ENCODE measurements around the gene DCHS1. TPM values are rescaled to one million over a fixed set of nuclear protein-coding genes. Genes with fewer than 3 reads are reported as not detected.
"Not testable (repeated sequence)": the region's sequence is repeated elsewhere in the genome, so short reads cannot be mapped to it uniquely, and the experiment has no call there.

The DCHS1 gene
- total and polyA plus RNA-seq, 3 experiments from 2014 or later: 0.89 to 1.5 (median 0.96) TPM

- H3K27me3 ChIP-seq (ENCODE audit: insufficient read depth, low read length, poor library complexity, severe bottlenecking); H3K27me3 Mint-ChIP-seq; H3K4me3 ChIP-seq (ENCODE audit: low read length); H3K4me3 Mint-ChIP-seq; H3K9me3 Mint-ChIP-seq; POLR2A ChIA-PET; H3K9me3 ChIP-seq (ENCODE audit: low read length); CTCF ChIA-PET; DNase-seq; H3K27ac ChIP-seq (ENCODE audit: low read depth, low read length); H3K36me3 ChIP-seq (ENCODE audit: insufficient read depth, low read length); H3K36me3 Mint-ChIP-seq: not testable (repeated sequence)
- H3K4me1 ChIP-seq (ENCODE audit: insufficient read depth, low read length): peaks cover 16% of the 10 kb centered on the region
- H3K4me1 Mint-ChIP-seq: peaks cover 20 to 27% (median 26%) of the 10 kb centered on the region in 3 donors
- H3K27ac Mint-ChIP-seq: peak overlapping the region in 2 of 8 donors; percentile 7 to 40
Observed at GRCh38 chr11:6690431-6691132, 35.0 kb upstream of the DCHS1 start.

- peaks cover 0 to 2% of the 10 kb centered on the region in 2 donors for H3K27me3 Mint-ChIP-seq
- peaks cover 6% of the 10 kb centered on the region for H3K4me1 ChIP-seq (ENCODE audit: insufficient read depth, low read length)
- H3K36me3 ChIP-seq (ENCODE audit: insufficient read depth, low read length): no peaks in the 10 kb centered on the region
Observed at GRCh38 chr11:6687876-6688275, 32.3 kb upstream of the DCHS1 start.

GRCh38 chr11:6686006-6686405 lies 30.4 kb upstream of the DCHS1 start:
- Mint-ChIP-seq H3K27ac (peak overlapping the region in 2 of 8 donors; percentile 61 to 75), H3K27me3 (peaks cover 0 to 2% of the 10 kb centered on the region in 2 donors), H3K4me3 (peak overlapping the region in 1 of 7 donors; percentile 57), H3K9me3 (peaks cover 0 to 1% (median 0%) of the 10 kb centered on the region in 5 donors), H3K36me3 (peaks cover 2 to 22% (median 3%) of the 10 kb centered on the region in 3 donors), H3K4me1 (peaks cover 21 to 29% (median 25%) of the 10 kb centered on the region in 3 donors)
- CTCF ChIA-PET: interaction anchor here (1.0 kb wide), 1 partner anchor 29 kb away, joined by 3 read pairs; no protein-coding TSS in a partner anchor
- Histone ChIP-seq H3K27ac (ENCODE audit: low read depth, low read length) (no peak overlapping the region), H3K4me3 (ENCODE audit: low read length) (no peak overlapping the region), H3K27me3 (ENCODE audit: insufficient read depth, low read length, poor library complexity, severe bottlenecking) (no peaks in the 10 kb centered on the region), H3K9me3 (ENCODE audit: low read length) (no peaks in the 10 kb centered on the region), H3K4me1 (ENCODE audit: insufficient read depth, low read length) (peaks cover 16% of the 10 kb centered on the region), H3K36me3 (ENCODE audit: insufficient read depth, low read length) (peaks cover under 1% of the 10 kb centered on the region)
- POLR2A ChIA-PET: no interaction called here
- no peak for DNase-seq

More at GRCh38 chr11:6687876-6688275, 32.3 kb upstream of the DCHS1 start:
- Mint-ChIP-seq H3K9me3 (peaks cover 0 to 1% (median 0%) of the 10 kb centered on the region in 5 donors), H3K27ac (no peak overlapping the region), H3K4me3 (no peak overlapping the region), H3K36me3 (peaks cover 0 to 7% (median 2%) of the 10 kb centered on the region in 3 donors), H3K4me1 (peaks cover 10 to 16% (median 12%) of the 10 kb centered on the region in 3 donors)
- H3K4me3 ChIP-seq (ENCODE audit: low read length): no peak overlapping the region
- H3K9me3 ChIP-seq (ENCODE audit: low read length): no peaks in the 10 kb centered on the region
- CTCF ChIA-PET: interaction anchor here (1.4 to 1.8 kb wide), 3 partner anchors 12 to 64 kb away, joined by 3 to 5 read pairs (median 5); no protein-coding TSS in a partner anchor
- no peak for DNase-seq
- H3K27me3 ChIP-seq (ENCODE audit: insufficient read depth, low read length, poor library complexity, severe bottlenecking): no peaks in the 10 kb centered on the region
- POLR2A ChIA-PET: interaction anchor here (0.6 to 1.4 kb wide), 2 partner anchors 10 to 76 kb away, joined by 3 to 12 read pairs; partner anchors contain the start of gene TAF10
- no peak overlapping the region for H3K27ac ChIP-seq (ENCODE audit: low read depth, low read length)

GRCh38 chr11:6684068-6684467 lies 28.5 kb upstream of the DCHS1 start:
- peaks cover 0 to 34% (median 3%) of the 10 kb centered on the region in 3 donors for H3K36me3 Mint-ChIP-seq
- H3K4me1 Mint-ChIP-seq: peaks cover 26 to 43% (median 38%) of the 10 kb centered on the region in 3 donors
- Histone ChIP-seq H3K4me3 (ENCODE audit: low read length) (peak overlapping the region; percentile 98), H3K27ac (ENCODE audit: low read depth, low read length) (peak overlapping the region; percentile 90), H3K4me1 (ENCODE audit: insufficient read depth, low read length) (peaks cover 17% of the 10 kb centered on the region)
- H3K9me3 Mint-ChIP-seq; H3K27me3 ChIP-seq (ENCODE audit: insufficient read depth, low read length, poor library complexity, severe bottlenecking); H3K36me3 ChIP-seq (ENCODE audit: insufficient read depth, low read length); H3K27me3 Mint-ChIP-seq; DNase-seq; H3K9me3 ChIP-seq (ENCODE audit: low read length): not testable (repeated sequence)
- H3K27ac Mint-ChIP-seq: peak overlapping the region in 7 of 8 donors; percentile 78 to 99 (median 98)
- CTCF ChIA-PET: interaction anchor here (0.8 to 5.5 kb wide), 25 partner anchors 11 to 305 kb away, joined by 3 to 68 read pairs (median 7); partner anchors contain the start of genes ARFIP2, ILK, RRP8 and TAF10
- POLR2A ChIA-PET: interaction anchor here (0.7 to 2.3 kb wide), 10 partner anchors 10 to 294 kb away, joined by 3 to 29 read pairs (median 6); partner anchors contain the start of genes ARFIP2, ILK, RRP8 and SMPD1
- H3K4me3 Mint-ChIP-seq: peak overlapping the region; percentile 61 to 99 (median 98)

DNA sequence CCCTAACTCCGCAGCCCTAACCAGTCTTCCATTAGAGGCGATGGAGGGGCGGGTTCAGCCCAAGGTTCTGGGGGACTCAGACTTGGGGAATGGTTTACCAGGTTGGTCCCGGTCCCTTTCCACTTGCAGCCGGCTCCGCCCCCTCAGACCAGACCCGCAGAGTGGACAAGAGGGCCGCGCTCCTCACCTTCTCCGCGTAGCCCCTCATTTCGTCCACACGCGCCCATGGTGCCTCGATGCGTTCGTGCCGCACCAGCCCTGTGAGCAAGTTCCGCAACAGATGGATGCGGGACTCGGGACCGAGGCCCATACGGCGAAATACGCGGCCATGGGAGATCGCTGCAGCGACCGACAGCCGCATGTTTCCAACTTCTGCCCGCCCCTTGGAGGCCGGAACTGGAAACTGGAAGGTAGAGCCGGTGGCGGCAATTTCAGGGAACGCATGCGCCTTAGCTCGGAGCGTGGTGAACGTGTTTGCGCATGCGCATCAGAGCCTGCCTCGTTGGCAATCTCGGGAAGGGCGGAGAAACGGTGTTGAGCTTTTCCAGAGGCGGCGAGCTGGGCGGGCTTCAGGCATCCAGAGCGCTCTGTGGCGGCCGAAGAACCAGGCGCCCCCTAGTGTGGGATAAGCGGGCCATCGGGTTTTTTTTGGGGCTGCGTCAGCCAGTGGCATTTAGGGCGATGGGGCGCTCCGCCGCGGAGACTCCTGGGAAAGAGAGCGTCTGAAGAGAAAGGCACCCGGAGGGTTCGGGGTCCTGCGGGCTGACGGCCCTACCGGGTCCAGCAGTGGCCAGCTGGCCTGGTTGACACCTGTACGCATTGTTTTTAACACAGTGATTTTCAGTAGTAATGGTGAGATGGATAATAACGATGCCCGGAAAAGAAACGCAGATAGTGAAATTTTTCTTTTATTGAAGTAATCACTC lies 27.6 kb upstream of the DCHS1 start, which contains the start of gene MRPL17:
Gene MRPL17 (minus strand): TSS at position 405 of the 926 bp plus-strand sequence. CDS start 44 bp downstream, at position 361.
- Histone ChIP-seq H3K4me1 (ENCODE audit: insufficient read depth, low read length) (peaks cover 17% of the 10 kb centered on the region), H3K4me3 (ENCODE audit: low read length) (peak within 1 kb of the TSS; percentile 98), H3K27ac (ENCODE audit: low read depth, low read length) (peak within 1 kb of the TSS; percentile 90), H3K27me3 (ENCODE audit: insufficient read depth, low read length, poor library complexity, severe bottlenecking) (no peaks in the 10 kb centered on the region), H3K9me3 (ENCODE audit: low read length) (no peaks in the 10 kb centered on the region), H3K36me3 (ENCODE audit: insufficient read depth, low read length) (peaks cover 4% of the 10 kb centered on the region)
- peak; percentile 97 to 100 (median 99) for DNase-seq
- Mint-ChIP-seq H3K27ac (peak within 1 kb of the TSS; percentile 93 to 100 (median 99)), H3K9me3 (peaks cover 0 to 1% (median 0%) of the 10 kb centered on the region in 5 donors), H3K27me3 (peaks cover 0 to 2% of the 10 kb centered on the region in 2 donors), H3K4me3 (peak within 1 kb of the TSS; percentile 87 to 99 (median 98)), H3K4me1 (peaks cover 26 to 45% (median 42%) of the 10 kb centered on the region in 3 donors), H3K36me3 (peaks cover 0 to 35% (median 3%) of the 10 kb centered on the region in 3 donors)
- ChIA-PET CTCF (interaction anchor here (0.6 to 5.5 kb wide), 54 partner anchors 10 to 306 kb away, joined by 3 to 68 read pairs (median 4); partner anchors contain the start of genes ARFIP2, ILK, RRP8 and SMPD1), POLR2A (interaction anchor here (0.7 to 2.3 kb wide), 20 partner anchors 9 to 304 kb away, joined by 3 to 29 read pairs (median 4); partner anchors contain the start of genes ARFIP2, DCHS1, ILK and RRP8)

- peak overlapping the region; percentile 88 to 99 (median 98) for H3K27ac Mint-ChIP-seq
- Histone ChIP-seq H3K4me3 (ENCODE audit: low read length) (peak overlapping the region; percentile 98), H3K27ac (ENCODE audit: low read depth, low read length) (peak overlapping the region; percentile 90), H3K4me1 (ENCODE audit: insufficient read depth, low read length) (peaks cover 17% of the 10 kb centered on the region), H3K9me3 (ENCODE audit: low read length) (no peaks in the 10 kb centered on the region), H3K27me3 (ENCODE audit: insufficient read depth, low read length, poor library complexity, severe bottlenecking) (no peaks in the 10 kb centered on the region), H3K36me3 (ENCODE audit: insufficient read depth, low read length) (peaks cover 4% of the 10 kb centered on the region)
- ChIA-PET CTCF (interaction anchor here (0.6 to 5.5 kb wide), 38 partner anchors 10 to 305 kb away, joined by 3 to 68 read pairs (median 5); partner anchors contain the start of genes ILK, RRP8, SMPD1 and TAF10), POLR2A (interaction anchor here (0.7 to 2.3 kb wide), 11 partner anchors 8 to 292 kb away, joined by 3 to 29 read pairs (median 5); partner anchors contain the start of genes ARFIP2, DCHS1, ILK and RRP8)
- H3K9me3 Mint-ChIP-seq: peaks cover 0 to 1% (median 0%) of the 10 kb centered on the region in 5 donors
- no peak for DNase-seq
- peaks cover 26 to 45% (median 42%) of the 10 kb centered on the region in 3 donors for H3K4me1 Mint-ChIP-seq
- H3K36me3 Mint-ChIP-seq: peaks cover 0 to 35% (median 3%) of the 10 kb centered on the region in 3 donors
- peak overlapping the region; percentile 87 to 99 (median 98) for H3K4me3 Mint-ChIP-seq
- H3K27me3 Mint-ChIP-seq: peaks cover 0 to 2% of the 10 kb centered on the region in 2 donors
Observed at GRCh38 chr11:6682591-6682935, 27.0 kb upstream of the DCHS1 start.

DNA sequence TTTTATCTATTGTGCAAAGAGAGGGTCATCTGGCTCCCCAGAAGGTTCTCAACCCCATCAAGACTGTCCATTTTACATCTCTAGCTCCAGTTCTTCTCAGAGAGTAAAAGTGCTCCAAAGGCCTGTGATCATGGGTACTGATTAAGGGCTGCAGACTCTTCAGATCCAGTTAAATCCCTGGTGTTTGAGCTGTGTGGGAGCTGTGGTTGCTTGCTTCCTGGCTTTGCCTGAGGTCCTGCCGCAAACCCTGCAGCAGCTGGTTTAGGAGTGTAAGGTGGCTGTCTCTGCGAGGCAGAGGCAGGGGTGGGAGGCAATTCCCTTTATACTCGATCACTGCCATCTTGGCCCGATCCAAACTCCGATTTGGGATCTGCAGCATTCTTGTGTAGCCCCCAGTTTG lies 26.3 kb upstream of the DCHS1 start:
- Mint-ChIP-seq H3K36me3 (peaks cover 0 to 35% (median 3%) of the 10 kb centered on the region in 3 donors), H3K9me3 (peaks cover 0 to 1% (median 0%) of the 10 kb centered on the region in 5 donors), H3K4me3 (peak overlapping the region; percentile 87 to 99 (median 98)), H3K4me1 (peaks cover 26 to 45% (median 42%) of the 10 kb centered on the region in 3 donors), H3K27me3 (peaks cover 0 to 2% of the 10 kb centered on the region in 2 donors), H3K27ac (peak overlapping the region; percentile 71 to 99 (median 98))
- CTCF ChIA-PET: interaction anchor here (0.8 to 5.5 kb wide), 7 partner anchors 9 to 279 kb away, joined by 3 to 68 read pairs (median 37); partner anchors contain the start of genes ILK, RRP8 and TPP1
- POLR2A ChIA-PET: interaction anchor here (0.6 to 1.6 kb wide), 4 partner anchors 10 to 200 kb away, joined by 3 to 5 read pairs (median 4); no protein-coding TSS in a partner anchor
- H3K27me3 ChIP-seq (ENCODE audit: insufficient read depth, low read length, poor library complexity, severe bottlenecking): no peaks in the 10 kb centered on the region
- peak overlapping the region; percentile 98 for H3K4me3 ChIP-seq (ENCODE audit: low read length)
- no peaks in the 10 kb centered on the region for H3K9me3 ChIP-seq (ENCODE audit: low read length)
- H3K4me1 ChIP-seq (ENCODE audit: insufficient read depth, low read length): peaks cover 17% of the 10 kb centered on the region
- peak overlapping the region; percentile 90 for H3K27ac ChIP-seq (ENCODE audit: low read depth, low read length)
- peaks cover 4% of the 10 kb centered on the region for H3K36me3 ChIP-seq (ENCODE audit: insufficient read depth, low read length)
- DNase-seq: no peak
